Measurements from ENCODE around the gene SCAANT1. TPM values are rescaled to one million over a fixed set of nuclear protein-coding genes. Genes with fewer than 3 reads are reported as not detected.

The SCAANT1 gene
- total RNA-seq, 1 donor from 2014 or later, result not detected

DNA sequence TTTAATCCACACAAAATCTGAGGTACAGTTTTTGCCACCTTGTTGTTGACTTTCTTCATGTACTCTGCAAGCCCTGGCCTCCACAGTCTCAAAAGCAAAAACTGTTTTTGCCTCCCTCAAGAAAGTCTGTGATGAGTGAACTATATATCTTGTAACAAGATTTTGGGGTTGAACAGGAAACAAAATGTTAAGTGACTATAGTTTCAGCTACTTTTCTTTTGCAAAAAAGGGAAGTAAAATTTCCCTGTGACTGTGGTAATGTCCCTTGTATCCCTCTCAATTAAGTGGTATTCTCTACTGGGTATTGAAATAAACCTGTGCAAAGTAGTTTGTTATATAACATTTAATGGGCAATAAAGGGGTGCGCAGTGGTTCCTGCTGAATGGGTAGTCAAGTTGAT is 21.3 kb upstream of the SCAANT1 start:
- no peak for ATAC-seq

GRCh38 chr3:63932509-63933212 is 20.5 kb upstream of the SCAANT1 start:
- no peak for ATAC-seq

GRCh38 chr3:63931290-63931689 is 19.1 kb upstream of the SCAANT1 start:
- ATAC-seq, result no peak

- ATAC-seq, result no peak
Measured at GRCh38 chr3:63927422-63928280, 15.5 kb upstream of the SCAANT1 start.

DNA sequence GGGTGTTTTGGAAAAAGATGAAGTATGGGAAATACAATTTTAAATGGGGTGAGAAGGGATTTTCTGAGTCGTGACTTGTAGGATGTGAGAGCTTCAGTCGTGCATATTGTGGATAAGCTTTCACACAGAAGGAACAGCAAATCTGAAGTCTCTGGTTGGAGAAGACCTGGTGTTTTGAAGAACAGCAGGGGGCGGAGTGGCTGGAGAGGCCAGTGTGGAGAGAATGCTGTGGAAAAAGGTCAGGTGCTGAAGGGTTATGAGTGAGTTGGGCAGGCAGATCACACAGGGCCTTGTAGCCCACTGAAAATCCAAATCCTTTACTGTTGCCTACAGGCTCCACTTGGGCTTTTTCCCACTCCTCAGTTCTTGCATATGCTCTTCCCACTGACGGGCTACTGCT is 14.1 kb upstream of the SCAANT1 start:
- ATAC-seq, result no peak

DNA sequence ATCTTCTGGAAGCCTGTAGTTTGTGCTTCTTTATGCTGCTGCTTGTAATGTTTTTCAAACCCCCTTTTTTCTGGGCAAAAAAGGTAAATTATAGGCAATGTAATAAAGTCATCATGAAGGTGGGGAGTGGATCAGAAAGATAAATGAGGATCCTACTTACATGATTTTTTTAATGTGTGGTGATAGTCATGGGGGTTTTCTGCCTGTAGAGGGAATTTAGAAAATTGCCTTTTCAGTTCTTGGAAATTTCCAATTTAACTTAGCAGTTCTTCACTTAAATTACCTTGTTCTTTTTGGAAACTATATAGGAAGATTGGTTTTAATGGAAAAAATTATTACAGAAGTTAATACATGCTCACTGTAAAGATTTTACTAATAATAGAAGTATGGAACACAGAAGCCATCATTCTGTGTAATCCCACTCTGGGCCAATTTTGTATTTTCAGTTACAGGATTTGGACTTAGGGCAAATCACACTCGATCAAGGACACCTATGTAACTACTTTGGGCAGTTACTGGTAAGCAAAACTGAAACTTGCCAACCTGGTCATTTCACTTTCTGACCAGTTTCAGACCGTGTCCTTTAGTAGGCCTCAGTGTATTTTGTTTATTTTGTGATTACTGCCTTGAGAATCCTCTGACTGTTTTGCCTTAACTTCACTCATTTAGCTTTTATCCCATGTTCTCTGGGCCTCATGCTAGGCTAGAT is 10.5 kb upstream of the SCAANT1 start:
- ATAC-seq, result no peak

DNA sequence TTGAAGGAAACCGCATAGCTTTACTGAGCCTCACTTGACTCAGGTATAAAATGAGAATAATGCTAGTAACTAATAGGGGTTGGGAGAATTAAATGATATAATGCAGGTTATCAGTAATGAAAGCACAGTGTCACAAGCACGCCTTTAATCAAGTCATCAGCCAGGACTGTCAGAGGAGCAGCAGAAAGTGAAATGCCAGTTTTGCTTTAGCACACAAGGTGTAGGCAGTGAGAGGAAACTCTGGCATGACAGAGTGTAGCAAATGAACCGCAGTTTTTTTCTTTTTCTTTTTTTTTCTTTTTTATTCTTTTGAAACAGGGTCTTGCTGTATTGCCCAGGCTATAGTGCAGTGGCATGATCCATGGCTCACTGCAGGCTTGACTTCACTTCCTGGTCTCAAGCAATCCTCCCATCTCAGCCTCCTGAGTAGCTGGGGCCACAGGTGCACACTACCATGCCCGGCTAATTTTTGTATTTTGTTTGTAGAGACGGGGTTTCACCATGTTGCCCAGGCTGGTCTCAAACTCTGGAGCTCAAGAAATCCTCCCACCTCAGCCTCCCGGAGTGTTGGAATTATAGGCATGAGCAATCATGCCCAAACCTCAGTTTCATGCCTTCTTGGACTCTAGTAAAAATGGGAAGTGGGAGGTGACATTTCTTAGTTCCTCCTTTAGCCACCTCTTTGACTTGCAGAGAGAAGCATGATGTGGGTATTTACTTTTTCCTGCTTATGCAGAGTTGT is 9.7 kb upstream of the SCAANT1 start:
- ATAC-seq, result no peak

DNA sequence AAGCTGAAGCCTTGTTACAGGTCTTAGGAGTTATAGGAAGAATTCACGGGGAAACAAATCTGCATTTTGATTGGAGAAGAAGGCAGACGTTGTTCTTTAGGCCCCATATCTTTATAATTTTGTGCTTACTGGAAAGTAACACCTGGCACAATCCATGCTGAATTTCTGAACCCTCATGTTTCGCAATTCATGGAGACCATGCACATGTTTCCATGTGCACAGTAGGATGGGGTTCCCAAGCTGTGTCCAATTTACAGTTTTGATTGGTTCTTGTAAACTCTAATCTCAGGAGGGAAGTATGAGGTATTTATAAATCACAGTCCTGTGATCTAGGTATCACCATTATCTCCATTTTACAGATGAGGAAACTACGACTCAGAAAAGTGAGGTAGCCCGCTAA is 7.8 kb upstream of the SCAANT1 start:
- no peak for ATAC-seq

DNA sequence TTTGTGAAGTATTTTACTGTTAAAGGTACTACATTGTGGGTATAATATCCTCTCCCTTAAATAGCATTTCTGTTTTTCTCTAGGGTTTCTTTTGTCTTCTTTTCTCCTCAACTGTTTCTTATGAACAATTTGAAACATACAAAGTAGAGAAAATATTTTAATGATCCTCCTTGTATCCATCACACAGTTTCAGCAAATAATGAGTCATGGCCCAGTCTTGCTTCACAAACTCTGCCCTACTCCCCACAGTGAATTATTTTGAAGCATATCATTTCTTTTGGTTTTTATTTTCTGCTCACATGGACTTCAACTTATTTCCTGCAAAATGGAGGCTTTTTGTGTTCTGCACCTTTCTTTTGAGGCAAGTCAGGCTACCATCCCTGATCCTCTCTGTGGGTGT is 6.1 kb upstream of the SCAANT1 start:
- ATAC-seq, result no peak

DNA sequence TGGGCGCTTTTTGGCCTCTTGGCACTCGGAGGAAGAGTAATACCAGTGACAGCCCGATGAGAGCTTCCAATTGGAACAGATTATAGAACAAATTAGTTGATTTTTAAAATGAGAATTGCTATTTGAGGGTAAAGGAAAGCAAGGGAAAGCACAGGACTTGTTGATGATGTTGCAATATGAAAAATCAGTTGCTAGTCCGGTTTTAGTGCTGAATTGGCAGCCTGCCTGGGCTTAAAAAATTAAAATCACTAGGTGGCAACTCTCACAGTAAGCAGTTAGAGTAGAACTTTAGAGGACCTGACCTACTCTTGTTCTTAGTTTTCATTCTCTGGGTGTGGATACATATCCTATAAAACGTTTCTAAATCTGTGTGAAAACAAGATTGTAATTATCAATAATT is 2.1 kb upstream of the SCAANT1 start:
- ATAC-seq, result no peak

GRCh38 chr3:63912768-63913588 is 795 bp upstream of the SCAANT1 start:
- peak; percentile 72 for ATAC-seq

DNA sequence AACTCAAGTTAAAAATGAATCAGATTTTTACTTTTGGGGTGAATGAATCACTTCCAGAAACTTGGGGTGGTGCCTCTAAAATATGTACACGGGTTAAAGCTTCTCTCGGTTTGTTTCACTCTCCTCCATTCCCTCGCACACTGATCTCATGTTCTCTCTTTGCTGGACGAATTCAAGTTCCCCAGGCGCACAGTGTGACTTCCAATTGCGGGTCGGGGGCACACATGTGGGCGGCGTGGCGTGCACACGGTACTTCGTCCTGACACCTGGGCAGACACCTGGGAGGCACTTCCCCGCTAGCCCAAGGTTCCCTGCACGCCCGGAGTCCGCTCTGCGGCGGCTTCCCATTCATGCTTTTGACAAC is 692 bp downstream of the SCAANT1 start:
- peak; percentile 49 for ATAC-seq

DNA sequence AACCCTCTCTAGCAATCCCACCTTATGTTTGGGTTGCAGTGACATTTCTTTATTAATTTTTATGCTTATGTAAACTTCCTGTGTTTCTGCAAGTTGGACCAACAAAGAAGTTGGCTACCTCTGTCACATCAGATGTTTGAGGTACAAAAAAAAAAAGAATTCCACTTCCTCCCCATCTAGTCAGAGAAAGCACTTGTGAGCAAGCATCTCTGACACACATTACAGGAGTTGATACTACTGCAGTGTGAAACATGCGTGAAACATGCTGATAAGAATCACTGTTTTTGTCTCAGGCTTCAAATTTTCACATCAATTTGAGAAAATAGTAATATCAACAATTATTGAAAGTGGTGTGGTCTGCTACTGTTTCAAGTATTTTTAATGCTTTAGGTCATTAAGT is 1.3 kb downstream of the SCAANT1 start:
- ATAC-seq, result no peak

GRCh38 chr3:63910001-63910400 is 2.2 kb downstream of the SCAANT1 start:
- no peak for ATAC-seq

DNA sequence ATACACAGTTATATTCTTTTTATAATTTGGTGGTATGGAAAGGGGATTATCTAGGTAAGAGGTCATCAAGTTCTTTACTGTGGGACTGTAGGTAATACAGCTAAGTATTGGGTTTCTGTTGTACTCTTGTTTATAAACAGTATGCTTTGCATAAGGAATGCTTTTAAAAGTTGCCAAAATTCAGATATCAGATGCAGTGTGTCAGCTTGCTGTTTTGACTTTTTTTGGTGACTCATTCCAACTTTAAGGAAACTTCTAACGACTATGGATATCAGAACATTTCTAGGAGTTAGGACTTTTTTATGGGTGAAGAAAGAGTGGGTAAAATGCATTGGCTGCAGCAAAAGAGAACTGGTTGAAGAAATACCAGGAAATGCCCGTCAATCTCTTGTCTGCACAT is 2.8 kb downstream of the SCAANT1 start:
- no peak for ATAC-seq

DNA sequence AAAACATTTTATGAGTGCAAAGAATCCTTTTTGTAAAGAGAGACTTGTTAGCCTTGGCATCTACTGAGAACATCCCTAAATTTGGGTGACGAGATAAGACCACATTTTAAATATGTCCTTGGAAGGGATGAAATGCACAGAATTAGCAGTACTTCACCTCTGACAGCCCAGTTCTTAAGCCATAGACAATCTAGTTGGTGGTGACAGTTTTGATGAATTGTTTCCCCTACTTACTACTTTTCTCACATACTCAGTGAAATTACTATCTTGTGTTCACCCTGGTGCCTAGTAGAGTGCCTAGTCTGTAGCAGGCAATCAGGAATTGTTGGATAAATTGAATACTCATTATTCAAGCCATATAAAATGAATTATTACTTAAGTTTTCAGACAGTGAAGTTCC is 3.4 kb downstream of the SCAANT1 start:
- no peak for ATAC-seq

DNA sequence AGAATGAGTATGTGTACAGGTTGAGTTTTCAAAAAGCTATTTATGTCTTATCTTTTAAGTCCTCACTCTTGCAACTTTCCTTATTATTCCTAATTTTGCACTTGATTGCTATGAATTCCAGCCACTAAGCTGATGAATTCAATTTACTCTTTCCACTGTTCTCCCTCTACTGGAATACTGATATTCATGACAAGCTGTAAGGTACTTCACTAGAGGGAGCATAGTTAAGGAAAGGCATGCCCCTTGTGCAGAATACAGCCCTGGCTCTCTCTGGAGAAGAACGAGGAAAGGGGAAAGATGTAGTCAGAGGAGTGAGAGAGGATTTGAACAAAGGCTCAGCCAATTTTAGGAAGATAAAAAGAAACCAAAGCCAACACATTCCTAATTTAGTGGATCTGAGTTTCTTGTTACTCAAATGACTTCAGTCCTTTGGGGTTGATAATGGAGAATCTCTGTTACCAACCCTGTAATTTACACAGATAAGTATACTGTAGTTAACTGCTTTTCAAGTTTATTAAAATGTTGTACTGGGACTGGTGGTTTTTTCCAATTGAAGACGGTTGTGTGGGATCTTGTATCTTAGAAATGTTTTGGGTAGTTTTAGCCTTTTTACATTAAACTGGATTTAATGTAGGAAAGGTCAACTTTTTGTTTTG is 4.0 kb downstream of the SCAANT1 start:
- no peak for ATAC-seq

DNA sequence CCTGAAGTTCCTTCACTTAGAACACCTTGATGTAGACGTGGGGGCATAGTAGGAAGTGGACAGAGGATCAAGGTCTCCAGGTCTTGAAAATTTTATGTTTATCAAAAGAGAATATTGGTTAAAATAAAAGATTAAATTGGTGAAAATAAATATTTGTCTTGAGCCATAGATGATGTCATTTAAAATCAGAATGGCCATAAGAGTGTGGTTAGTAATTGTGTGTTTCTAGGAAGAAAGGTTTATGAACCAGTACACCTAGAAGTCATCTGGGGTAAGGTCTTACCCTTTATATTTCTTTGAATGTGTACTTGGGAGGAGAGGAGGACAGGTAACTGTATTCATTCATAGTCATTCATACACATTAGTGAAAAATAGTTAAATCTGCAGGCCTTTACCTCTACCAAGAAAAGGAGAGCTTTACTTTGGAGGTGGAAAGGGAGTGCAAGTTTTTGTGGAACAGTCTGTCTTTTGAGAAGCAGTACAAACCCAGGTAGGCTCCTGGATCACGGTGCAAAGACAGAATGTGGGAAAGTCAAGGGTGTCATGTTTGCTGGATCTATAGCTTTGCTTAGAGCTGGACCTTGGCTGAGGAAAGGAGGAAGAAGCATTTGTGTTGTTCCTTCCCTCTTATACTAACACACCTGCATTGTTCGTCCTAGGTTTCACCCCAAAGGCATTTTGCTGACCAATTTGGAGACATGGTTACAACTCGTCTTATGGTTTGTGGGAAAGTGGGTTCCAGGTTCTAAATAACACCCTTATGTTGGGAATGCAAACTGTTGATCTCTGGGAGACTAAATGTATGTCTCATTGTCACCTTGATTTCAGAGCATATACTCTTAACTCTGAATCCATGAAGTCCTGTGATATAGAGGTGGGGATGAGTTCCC is 6.2 kb downstream of the SCAANT1 start:
- ATAC-seq, result no peak

GRCh38 chr3:63900459-63900858 is 11.7 kb downstream of the SCAANT1 start:
- peak; percentile 58 for ATAC-seq

GRCh38 chr3:63900010-63900409 is 12.2 kb downstream of the SCAANT1 start:
- ATAC-seq, result no peak

All from esophagus mucosa (tissue), 1 donor.